GM19324 (cell line): ENCODE results near the gene NDUFV1.
"Not testable (repeated sequence)": the region's sequence is repeated elsewhere in the genome, so short reads cannot be mapped to it uniquely, and the experiment has no call there.

Source experiments
- ATAC-seq: cut with Tn5 transposase; IDR thresholded peaks from one replicate; pipeline ENCODE4 v1.9.1; 2021; ENCODE audit warnings: mild to moderate bottlenecking, moderate library complexity; ENCODE audit not compliant: unreplicated experiment, low FRiP score

NDUFV1 gene

DNA sequence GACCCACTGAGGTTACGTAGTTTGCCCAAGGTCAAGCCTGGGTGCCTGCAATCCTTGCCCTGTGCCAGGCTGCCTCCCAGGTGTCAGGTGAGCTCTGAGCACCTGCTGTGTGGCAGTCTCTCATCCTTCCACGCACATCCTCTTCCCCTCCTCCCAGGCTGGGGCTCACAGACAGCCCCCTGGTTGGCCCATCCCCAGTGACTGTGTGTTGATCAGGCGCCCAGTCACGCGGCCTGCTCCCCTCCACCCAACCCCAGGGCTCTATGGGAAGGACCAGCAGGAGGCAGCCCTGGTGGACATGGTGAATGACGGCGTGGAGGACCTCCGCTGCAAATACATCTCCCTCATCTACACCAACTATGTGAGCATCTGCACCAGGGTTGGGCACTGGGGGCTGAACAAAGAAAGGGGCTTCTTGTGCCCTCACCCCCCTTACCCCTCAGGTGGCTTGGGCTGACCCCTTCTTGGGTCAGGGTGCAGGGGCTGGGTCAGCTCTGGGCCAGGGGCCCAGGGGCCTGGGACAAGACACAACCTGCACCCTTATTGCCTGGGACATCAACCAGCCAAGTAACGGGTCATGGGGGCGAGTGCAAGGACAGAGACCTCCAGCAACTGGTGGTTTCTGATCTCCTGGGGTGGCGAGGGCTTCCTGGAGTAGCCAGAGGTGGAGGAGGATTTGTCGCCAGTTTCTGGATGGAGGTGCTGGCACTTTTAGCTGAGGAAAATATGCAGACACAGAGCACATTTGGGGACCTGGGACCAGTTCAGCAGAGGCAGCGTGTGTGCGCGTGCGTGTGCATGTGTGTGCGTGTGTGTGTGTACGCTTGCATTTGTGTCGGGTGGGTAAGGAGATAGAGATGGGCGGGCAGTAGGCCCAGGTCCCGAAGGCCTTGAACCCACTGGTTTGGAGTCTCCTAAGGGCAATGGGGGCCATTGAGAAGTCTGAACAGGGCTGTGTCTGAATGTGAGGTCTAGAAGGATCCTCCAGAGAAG, 21.6 kb upstream of the NDUFV1 start:
- no peak for ATAC-seq

DNA sequence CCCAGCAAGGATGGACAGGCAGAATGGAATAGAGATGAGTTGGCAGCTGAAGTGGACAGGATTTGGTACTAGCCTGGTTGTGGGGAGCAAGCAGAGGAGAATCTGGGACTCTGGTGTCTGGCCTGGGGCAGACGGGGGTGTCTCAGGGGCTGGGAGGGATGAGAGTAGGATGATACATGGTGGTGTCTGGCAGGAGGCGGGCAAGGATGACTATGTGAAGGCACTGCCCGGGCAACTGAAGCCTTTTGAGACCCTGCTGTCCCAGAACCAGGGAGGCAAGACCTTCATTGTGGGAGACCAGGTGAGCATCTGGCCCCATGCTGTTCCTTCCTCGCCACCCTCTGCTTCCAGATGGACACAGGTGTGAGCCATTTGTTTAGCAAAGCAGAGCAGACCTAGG, 20.8 kb upstream of the NDUFV1 start:
- ATAC-seq: no peak

DNA sequence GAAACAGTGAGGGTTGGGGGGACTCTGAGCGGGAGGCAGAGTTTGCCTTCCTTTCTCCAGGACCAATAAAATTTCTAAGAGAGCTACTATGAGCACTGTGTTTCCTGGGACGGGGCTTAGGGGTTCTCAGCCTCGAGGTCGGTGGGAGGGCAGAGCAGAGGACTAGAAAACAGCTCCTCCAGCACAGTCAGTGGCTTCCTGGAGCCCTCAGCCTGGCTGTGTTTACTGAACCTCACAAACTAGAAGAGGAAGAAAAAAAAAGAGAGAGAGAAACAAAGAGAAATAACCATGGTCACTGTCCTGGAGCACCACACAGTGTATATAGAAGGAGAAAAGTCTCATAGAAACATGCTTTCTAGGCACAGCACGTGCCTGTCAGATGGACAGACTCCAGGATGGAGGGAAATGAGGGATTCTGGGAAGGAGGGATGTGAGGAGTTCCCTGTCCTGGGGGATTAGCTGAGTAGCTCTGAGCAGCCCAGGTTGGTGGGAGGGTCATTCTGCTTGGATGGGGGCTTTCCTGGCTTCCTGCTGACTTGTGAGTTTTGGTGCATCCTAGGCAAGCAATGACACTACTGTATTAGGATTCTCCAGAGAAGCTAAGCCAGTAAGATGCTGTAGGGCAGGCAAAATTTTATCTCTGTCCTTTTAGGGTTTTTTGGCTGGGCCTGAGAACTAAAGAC, 20.0 kb upstream of the NDUFV1 start:
- ATAC-seq: no peak

DNA sequence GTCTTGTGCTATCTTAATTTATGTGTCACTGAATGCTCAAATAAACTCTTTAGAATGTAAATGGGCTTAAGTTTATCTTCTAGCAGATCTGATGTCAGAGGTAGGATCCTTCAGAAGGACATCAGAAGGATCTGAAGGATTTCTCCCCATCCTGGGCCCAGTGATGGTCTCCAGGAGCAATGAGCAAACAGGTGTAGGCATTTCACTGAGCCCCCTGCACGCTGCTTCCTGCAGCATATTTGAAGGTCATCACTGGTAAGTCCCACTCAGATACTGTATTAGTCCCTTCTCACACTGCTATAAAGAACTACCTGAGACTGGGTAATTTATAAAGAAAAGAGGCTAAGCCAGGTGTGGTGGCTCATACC, 18.6 kb upstream of the NDUFV1 start:
- no peak for ATAC-seq

GRCh38 chr11:67588899-67589415, 17.8 kb upstream of the NDUFV1 start:
- ATAC-seq: not testable (repeated sequence)

DNA sequence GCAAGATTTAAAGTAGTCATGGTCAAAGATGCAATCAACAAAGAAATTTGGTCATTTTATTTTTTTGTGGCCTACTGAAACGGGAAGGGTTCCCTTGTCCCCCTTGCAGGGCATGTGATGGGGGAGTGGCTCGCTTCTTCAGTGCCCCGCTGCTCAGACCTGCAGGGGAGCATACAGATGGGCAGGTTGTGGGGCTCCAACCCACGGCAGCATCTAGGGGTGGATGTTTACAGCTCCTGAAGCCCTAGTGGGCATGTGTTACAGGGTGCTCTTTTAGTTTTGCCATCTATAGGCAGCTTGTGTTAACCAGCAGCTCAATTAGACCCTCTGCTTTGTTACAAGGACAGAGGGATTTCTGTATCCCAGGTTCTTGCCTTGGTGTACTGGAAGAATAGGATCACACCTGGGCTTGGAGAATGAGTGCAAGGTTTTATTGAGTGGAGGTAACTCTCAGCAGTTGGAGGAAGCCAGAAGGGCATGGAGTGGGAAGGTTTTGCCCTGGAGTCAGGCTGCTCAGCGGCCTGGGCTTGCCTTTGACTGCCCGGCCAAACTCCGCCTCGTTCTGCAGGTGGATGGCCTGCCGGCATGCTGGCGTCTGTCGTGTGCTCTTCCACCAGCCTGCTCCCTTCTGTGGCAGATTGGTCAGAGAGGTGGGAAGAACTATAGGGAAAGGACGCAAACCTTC, 13.7 kb upstream of the NDUFV1 start:
- no peak for ATAC-seq

- ATAC-seq: no peak
Observed at GRCh38 chr11:67593565-67593905, 13.2 kb upstream of the NDUFV1 start.

- ATAC-seq: no peak
Observed at GRCh38 chr11:67594480-67594879, 12.3 kb upstream of the NDUFV1 start.

DNA sequence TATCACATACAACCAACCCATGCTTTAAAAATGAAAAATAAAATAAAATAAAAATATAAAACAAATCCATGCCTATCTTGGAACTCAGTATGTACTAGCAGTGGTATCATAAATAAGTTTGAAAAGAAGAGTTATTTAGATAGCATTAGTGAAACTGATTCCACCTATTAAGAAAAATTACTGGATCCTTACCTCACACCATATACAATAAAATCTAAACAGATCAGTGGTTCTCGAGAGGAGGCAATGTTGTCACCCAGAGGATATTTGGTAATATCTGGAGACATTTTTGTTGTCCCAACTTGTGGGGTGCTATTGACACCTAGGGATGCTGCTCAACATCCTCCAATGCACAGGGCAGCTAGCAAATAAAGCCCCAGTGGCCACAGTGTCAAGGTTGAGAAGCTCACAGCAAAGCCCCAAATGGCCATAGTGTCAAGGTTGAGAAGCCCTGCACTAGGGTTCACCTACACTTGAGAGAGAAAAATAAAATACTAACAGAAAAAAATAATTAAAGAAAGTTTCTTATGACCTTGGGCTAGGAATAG, 9.9 kb upstream of the NDUFV1 start:
- no peak for ATAC-seq

- not testable (repeated sequence) for ATAC-seq
Observed at GRCh38 chr11:67597458-67597857, 9.3 kb upstream of the NDUFV1 start.

GRCh38 chr11:67597963-67598362, 8.8 kb upstream of the NDUFV1 start:
- not testable (repeated sequence) for ATAC-seq

GRCh38 chr11:67599149-67599548, 7.6 kb upstream of the NDUFV1 start:
- no peak for ATAC-seq

DNA sequence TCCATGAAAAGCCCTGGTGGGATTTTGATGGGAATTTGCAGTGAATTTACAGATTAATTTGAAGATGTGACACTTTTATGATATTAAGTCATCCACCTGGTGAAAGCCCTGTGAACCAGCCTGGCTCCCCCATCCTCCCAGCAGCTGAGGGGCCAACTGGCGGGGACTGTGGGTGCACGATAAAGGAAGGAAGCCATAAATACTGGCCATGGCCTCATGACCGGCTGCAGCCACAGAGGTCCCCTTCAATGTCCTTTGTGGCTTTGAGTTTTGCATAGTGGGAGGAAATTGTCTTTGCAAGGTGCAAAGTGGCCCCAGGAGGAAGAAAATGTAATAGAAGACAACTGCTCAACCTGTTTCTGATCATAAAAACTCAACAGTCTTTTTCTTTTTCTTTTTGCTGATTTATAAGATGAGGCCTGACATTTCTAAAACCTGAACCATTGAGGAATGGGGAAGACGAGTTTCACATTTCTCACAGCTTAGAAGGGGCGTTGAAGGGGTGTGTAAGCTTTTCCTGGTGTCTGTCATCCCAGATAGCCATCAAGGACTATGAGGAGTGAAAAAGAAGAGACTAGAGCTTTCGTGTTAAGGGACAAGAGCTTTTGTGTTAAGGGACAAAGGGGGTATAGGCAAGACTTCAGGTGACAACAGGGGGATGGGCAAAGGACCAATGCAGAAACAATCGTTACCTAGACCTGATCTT, 6.3 kb upstream of the NDUFV1 start:
- ATAC-seq: no peak

- no peak for ATAC-seq
Observed at GRCh38 chr11:67601098-67601497, 5.6 kb upstream of the NDUFV1 start.

DNA sequence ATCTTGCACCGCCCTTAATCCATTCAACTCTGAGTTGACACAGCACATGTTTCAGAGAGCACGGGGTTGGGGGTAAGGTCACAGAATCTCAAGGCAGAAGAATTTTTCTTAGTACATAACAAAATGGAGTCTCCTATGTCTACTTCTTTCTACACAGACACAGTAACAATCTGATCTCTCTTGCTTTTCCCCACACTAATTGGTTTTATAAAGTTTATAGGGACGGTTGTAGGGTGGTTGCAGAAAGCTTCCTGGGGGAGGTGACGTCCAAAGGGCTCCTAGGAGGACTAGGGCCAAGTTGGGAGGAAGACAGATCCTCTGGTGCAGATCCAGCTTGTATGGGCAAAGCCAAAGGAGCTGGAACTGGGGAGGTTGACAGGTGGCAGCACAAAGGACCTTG, 2.6 kb upstream of the NDUFV1 start:
- not testable (repeated sequence) for ATAC-seq

DNA sequence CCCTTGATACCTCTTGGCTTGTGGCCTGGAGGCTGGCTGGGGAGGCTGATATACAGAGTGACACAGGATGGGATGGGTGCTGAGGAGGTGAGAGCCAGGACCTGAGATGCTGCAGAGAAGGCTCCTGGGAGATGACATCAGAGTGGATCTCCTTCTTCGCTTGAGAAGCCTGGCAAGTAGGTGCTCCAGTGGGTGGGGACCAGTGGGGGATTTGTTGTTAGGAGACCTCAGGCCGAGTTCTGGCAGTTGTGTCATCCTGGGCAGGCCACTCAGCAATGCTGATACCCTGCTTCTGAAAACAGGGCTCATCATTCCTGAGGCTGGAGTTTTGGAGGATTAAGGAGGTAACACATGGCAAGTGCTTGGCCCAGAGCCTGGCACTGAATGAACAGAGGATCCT, 1.9 kb upstream of the NDUFV1 start:
- ATAC-seq: no peak

GRCh38 chr11:67605231-67606011, 1.3 kb upstream of the NDUFV1 start:
- no peak for ATAC-seq

- no peak for ATAC-seq
Observed at GRCh38 chr11:67606093-67606491, 644 bp upstream of the NDUFV1 start.

DNA sequence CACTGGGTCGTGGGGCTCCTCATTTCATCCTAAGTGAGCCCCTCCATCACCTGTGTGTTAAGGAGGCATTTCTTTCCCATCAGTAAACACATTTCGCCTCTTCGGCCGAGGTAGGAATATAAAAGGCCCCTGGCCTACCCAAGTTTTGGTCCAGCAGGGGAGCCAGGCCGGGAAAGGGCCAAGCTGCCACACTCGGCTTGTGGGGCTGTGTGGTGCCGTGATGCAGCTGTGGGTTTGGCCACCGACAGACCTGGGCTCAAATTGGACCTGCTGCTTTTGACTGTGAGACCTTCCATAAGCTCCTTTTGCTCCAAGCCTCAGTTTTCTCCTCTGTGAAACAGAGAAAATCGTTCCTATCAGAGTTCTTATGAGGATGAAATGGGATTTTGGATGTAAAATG, 771 bp downstream of the NDUFV1 start:
- ATAC-seq: no peak
